Subcutaneous adipose tissue (tissue), 4 donors: ENCODE measurements around the gene EGF. TPM values are rescaled to one million over a fixed set of nuclear protein-coding genes. Genes with fewer than 3 reads are reported as not detected.

Source experiments
- total RNA-seq, 4 donors: library from RNA; depleted of rRNA; stranded (reverse); fragments of >200 nt; gene quantifications; one replicate each; pipeline ENCODE4 v1.1.0, GENCODE V29; 2016
- TF ChIP-seq, protein P1 (sequence below): fragments of 450-650 bp; IDR thresholded peaks from one replicate; pipeline ENCODE4 v1.5.1; 2016; ENCODE audit warnings: low read depth, mild to moderate bottlenecking, control low read depth, antibody characterized with exemption, moderate library complexity

EGF gene
- total RNA-seq, 4 donors from 2014 or later, result not detected

DNA sequence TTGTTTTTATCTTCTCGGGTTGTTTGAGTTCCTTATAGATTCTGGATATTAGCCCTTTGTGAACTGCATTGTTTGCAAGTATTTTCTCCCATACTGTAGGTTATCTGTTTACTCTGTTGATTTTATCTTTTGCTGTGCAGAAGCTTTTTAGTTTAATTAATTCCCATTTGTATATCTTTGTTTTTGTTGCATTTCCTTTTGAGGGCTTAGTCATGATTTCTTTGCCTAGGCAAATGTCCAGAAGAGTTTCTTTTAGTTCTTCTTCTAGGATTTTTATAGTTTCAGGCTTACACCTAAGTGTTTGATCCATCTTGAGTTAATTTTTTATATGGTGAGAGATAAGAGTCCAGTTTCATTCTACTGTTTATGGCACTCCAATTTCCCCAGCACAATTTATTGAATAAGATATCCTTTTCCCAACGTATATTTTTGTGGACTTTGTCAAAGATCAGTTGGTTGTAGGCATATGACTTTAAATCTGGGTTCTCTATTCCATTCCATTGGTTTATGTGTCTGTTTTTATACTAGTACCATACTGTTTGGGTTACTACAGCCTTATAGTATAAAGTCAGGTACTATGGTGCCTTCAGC is 54.3 kb downstream of the EGF start:
- TF ChIP-seq, protein P1, sequence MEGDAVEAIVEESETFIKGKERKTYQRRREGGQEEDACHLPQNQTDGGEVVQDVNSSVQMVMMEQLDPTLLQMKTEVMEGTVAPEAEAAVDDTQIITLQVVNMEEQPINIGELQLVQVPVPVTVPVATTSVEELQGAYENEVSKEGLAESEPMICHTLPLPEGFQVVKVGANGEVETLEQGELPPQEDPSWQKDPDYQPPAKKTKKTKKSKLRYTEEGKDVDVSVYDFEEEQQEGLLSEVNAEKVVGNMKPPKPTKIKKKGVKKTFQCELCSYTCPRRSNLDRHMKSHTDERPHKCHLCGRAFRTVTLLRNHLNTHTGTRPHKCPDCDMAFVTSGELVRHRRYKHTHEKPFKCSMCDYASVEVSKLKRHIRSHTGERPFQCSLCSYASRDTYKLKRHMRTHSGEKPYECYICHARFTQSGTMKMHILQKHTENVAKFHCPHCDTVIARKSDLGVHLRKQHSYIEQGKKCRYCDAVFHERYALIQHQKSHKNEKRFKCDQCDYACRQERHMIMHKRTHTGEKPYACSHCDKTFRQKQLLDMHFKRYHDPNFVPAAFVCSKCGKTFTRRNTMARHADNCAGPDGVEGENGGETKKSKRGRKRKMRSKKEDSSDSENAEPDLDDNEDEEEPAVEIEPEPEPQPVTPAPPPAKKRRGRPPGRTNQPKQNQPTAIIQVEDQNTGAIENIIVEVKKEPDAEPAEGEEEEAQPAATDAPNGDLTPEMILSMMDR, result no peak

DNA sequence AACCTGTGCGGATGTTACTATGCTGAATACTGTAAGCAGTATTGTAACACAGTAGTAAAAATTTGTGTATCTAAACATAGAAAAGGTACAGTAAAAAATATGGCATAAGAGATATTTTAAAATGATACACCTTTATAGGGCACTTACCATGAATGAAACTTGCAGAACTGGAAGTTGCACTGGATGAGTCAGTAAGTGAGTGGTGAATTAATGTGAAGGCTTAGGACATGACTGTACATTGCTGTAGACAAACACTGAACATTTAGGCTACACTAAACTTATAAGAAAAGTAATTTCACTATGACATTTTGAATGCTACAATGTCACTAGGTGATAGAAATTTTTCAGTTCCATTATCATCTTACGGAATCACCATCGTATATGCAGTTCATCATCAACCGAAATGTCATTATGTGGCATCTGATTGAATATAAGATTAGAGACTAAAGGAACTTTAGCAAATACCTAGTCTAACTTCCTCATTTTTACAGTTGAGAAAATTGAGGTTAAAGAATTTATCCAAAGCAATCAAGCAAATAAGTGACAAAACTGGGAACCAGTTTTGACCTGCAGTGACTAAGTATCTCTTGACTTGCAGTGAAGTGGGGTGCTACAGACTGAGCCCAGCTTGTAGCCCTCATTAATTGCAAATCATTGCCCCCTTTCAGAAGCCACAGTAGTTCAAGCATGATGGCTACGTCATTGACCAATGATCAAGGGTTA is 55.3 kb downstream of the EGF start:
- TF ChIP-seq, protein P1, result no peak

- TF ChIP-seq, protein P1, result no peak
Observed at GRCh38 chr4:109969087-109969486, 56.4 kb downstream of the EGF start.

GRCh38 chr4:109969919-109970318 is 57.2 kb downstream of the EGF start:
- TF ChIP-seq, protein P1, result no peak

- TF ChIP-seq, protein P1, result no peak
Observed at GRCh38 chr4:109972786-109973528, 60.3 kb downstream of the EGF start.

DNA sequence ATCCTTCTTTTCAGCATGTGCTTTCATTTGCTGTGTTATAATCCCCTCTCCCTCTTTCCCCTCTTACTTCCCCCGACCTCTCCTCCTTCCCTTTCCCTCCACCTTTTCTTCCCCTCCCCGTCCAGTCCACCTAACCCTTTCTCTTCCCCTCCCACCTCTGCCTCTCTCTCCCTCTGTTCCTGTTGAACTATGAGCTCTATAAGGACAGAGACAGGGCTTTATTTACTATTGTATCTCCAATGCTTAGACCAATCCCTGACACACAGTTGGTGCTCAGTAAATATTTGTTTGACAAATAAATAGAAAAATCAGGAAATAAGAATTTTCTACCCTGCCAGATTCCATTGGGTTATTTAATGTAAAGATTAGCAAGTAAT is 60.8 kb downstream of the EGF start:
- TF ChIP-seq, protein P1, result no peak

DNA sequence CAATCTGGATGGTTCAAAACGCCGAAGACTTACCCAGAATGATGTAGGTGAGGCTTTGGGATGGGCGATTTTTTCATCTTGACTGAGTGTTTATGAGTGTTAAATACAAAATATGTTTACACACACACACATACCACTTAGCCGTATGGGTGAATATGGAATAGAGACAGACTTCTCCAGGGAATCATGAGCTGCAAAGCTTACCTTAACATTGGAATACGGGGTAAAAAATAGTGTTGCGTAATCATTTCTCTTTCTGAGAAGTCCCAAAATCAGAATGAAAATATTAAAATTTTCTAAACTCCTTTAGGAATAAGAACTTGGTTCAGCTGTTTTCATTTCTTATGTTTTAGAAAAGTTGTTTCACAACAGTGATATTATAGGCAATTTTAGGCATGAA is 63.5 kb downstream of the EGF start:
- TF ChIP-seq, protein P1, result no peak
